ENCODE data around the gene LYAR.

DNA sequence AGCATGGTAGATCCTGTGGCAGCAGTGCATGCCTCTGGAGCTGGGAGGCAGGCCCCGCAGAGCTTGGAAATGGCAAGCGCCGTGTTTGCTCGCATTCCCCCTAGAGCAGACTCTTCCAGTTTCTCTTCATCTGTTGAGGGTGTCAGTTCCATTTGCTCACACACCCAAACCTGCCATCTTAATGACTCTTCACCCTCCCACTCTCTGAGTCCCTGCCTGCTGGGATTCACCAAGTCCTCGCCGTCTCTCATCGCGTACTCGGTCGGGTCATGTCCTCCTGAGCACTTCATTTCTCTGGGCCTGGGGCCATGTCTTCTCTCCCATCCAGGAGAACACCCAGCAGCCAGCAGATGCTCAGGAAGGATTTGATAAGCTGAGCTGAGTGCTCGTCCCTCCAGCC lies 17.0 kb upstream of the LYAR start:
- TF ChIP-seq, protein P1, sequence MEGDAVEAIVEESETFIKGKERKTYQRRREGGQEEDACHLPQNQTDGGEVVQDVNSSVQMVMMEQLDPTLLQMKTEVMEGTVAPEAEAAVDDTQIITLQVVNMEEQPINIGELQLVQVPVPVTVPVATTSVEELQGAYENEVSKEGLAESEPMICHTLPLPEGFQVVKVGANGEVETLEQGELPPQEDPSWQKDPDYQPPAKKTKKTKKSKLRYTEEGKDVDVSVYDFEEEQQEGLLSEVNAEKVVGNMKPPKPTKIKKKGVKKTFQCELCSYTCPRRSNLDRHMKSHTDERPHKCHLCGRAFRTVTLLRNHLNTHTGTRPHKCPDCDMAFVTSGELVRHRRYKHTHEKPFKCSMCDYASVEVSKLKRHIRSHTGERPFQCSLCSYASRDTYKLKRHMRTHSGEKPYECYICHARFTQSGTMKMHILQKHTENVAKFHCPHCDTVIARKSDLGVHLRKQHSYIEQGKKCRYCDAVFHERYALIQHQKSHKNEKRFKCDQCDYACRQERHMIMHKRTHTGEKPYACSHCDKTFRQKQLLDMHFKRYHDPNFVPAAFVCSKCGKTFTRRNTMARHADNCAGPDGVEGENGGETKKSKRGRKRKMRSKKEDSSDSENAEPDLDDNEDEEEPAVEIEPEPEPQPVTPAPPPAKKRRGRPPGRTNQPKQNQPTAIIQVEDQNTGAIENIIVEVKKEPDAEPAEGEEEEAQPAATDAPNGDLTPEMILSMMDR (conservative IDR thresholded peaks at IDR 0.05; ENCODE audit: low read length), result no peak
- TF ChIP-seq EZH2phosphoT487 (IDR thresholded peaks at IDR 0.05; ENCODE audit: borderline replicate concordance), result no peak
